Suprapubic skin (tissue), 4 donors: Measurements from ENCODE around the gene KLF16. TPM values are rescaled to one million over a fixed set of nuclear protein-coding genes. Genes with fewer than 3 reads are reported as not detected.
A peak's percentile ranks its signal among the peaks of the same experiment; 100 is the strongest.

ENCODE experiments used
- DNase-seq, 2 donors: peaks; one replicate each; pipeline ENCODE4 v3.0.0-alpha.2; 2019; ENCODE audit warnings: low spot score in 2 of 2
- H3K27ac ChIP-seq: fragments of 200-600 bp; sonication (generic); one replicate; pipeline ENCODE4 v1.5.1; 2019
- H3K27me3 ChIP-seq: fragments of 200-600 bp; sonication (generic); one replicate; pipeline ENCODE4 v1.5.1; 2019
- H3K36me3 ChIP-seq: fragments of 200-600 bp; sonication (generic); one replicate; pipeline ENCODE4 v1.5.1; 2019
- H3K4me1 ChIP-seq: fragments of 200-600 bp; sonication (generic); one replicate; pipeline ENCODE4 v1.5.1; 2019
- H3K4me3 ChIP-seq: fragments of 200-600 bp; sonication (generic); one replicate; pipeline ENCODE4 v1.5.1; 2019; ENCODE audit warnings: mild to moderate bottlenecking
- H3K9me3 ChIP-seq: fragments of 200-600 bp; sonication (generic); one replicate; pipeline ENCODE4 v1.5.1; 2019
- CTCF ChIP-seq, 2 donors: fragments of 200-600 bp in 1 of 2; fragments of 450-650 bp in 1 of 2; sonication (generic) in 1 of 2; IDR thresholded peaks; one replicate each; pipeline ENCODE4 v1.5.1; 2016 to 2019; ENCODE audit warnings: antibody characterized with exemption in 2 of 2, mild to moderate bottlenecking in 1 of 2, moderate library complexity in 1 of 2
- EP300 ChIP-seq: sonication (generic); formaldehyde crosslinking; IDR thresholded peaks from one replicate; pipeline ENCODE4 v1.6.1; 2017; ENCODE audit warnings: antibody characterized with exemption
- POLR2A ChIP-seq, 2 donors: fragments of 450-650 bp; IDR thresholded peaks; one replicate each; pipeline ENCODE4 v1.6.1; 2017; ENCODE audit warnings: antibody characterized with exemption in 2 of 2, mild to moderate bottlenecking in 2 of 2, moderate library complexity in 2 of 2
- POLR2AphosphoS5 ChIP-seq, 3 donors: sonication (generic); formaldehyde crosslinking; IDR thresholded peaks; one replicate each; pipeline ENCODE4 v1.6.1; 2017; ENCODE audit warnings: antibody characterized with exemption in 3 of 3
- WGBS: methylation state at CpG from one replicate; pipeline ENCODE4 v1.1.5; 2018; 5-methylcytosine and 5-hydroxymethylcytosine counted together
- total RNA-seq, 4 donors: library from RNA; depleted of rRNA; stranded (reverse); fragments of >200 nt; gene quantifications; one replicate each; pipeline ENCODE4 v1.1.0, GENCODE V29; 2016

The KLF16 gene
- total RNA-seq, 4 donors from 2014 or later = 12.1 to 30.8 (median 20.9) TPM

GRCh38 chr19:1909761-1910080 is 46.3 kb upstream of the KLF16 start:
- 54% methylated on average over 3 of the region's 10 CpGs for WGBS
- no peak for TF ChIP-seq CTCF (IDR thresholded peaks at IDR 0.05)
- no peak for TF ChIP-seq EP300
- H3K27me3 ChIP-seq = no peaks in the 10 kb centered on the region
- no peak for DNase-seq
- H3K36me3 ChIP-seq = peaks cover 19% of the 10 kb centered on the region
- H3K4me1 ChIP-seq = peaks cover 75% of the 10 kb centered on the region
- H3K9me3 ChIP-seq = no peaks in the 10 kb centered on the region
- no peak overlapping the region for H3K4me3 ChIP-seq
- peak overlapping the region; percentile 68 for H3K27ac ChIP-seq

DNA sequence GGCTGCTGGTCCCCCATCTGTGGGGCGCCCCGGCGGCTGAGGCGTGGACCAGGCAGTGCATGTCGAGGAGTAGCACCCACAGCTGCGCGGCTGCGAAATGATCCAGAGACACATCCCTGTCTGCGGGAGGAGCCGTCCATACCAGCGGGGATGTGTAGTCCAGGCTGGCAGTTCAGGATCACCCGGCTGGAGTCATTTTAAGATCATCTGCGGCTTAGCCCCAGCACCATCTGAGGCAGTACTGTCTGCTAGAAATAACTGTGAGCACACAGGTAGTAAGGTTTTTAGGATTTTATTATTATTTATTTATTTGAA is 44.9 kb upstream of the KLF16 start:
- H3K36me3 ChIP-seq = peaks cover 15% of the 10 kb centered on the region
- peaks cover 71% of the 10 kb centered on the region for H3K4me1 ChIP-seq
- no peak for DNase-seq
- WGBS = 68% methylated on average over 13 of the region's 13 CpGs
- TF ChIP-seq POLR2AphosphoS5 (IDR thresholded peaks at IDR 0.05) = no peak
- TF ChIP-seq EP300 = no peak
- TF ChIP-seq POLR2A (IDR thresholded peaks at IDR 0.05) = no peak
- TF ChIP-seq CTCF (IDR thresholded peaks at IDR 0.05) = no peak
- H3K27ac ChIP-seq = peak overlapping the region; percentile 90
- no peaks in the 10 kb centered on the region for H3K9me3 ChIP-seq
- H3K27me3 ChIP-seq = no peaks in the 10 kb centered on the region
- peak overlapping the region; percentile 36 for H3K4me3 ChIP-seq

GRCh38 chr19:1907563-1908363 is 44.4 kb upstream of the KLF16 start:
- peaks cover 65% of the 10 kb centered on the region for H3K4me1 ChIP-seq
- H3K4me3 ChIP-seq = peak overlapping the region; percentile 36
- no peaks in the 10 kb centered on the region for H3K27me3 ChIP-seq

DNA sequence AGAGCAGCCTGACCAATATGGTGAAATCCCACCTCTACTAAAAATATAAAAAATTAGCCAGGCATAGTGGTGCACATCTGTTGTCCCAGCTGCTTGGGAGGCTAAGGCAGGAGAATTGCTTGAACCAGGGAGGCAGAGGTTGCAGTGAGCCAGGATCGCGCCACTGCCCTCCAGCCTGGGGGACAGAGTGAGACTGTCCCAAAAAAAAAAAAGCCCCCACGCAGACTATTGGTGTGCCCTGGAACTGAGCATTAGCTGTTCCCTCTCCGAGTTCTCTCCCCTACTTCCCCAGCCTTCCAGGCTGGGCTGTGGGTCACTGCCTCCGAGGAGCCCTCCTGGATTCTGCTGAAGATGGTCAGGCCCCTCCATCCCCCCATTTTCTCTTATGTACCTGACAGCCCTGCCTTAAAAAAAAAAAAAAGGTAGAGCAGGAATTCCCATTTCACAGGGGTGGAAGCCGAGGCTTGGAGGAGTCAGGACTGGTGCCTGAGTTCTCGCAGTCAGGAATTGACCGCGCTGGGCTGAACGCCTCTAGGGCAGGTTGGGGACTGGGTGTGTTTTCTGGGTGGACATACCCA is 43.7 kb upstream of the KLF16 start:
- no peak for DNase-seq
- H3K4me1 ChIP-seq = peaks cover 58% of the 10 kb centered on the region
- H3K4me3 ChIP-seq = no peak overlapping the region
- 75% methylated on average over 10 of the region's 10 CpGs for WGBS
- H3K9me3 ChIP-seq = no peaks in the 10 kb centered on the region
- TF ChIP-seq EP300 (no peak), POLR2A (IDR thresholded peaks at IDR 0.05) (no peak)
- peaks cover 3% of the 10 kb centered on the region for H3K36me3 ChIP-seq
- peak overlapping the region; percentile 90 for H3K27ac ChIP-seq
- no peaks in the 10 kb centered on the region for H3K27me3 ChIP-seq

More at GRCh38 chr19:1907563-1908363, 44.4 kb upstream of the KLF16 start:
- Histone ChIP-seq H3K27ac (peak overlapping the region; percentile 90), H3K9me3 (no peaks in the 10 kb centered on the region), H3K36me3 (peaks cover 10% of the 10 kb centered on the region)
- no peak for TF ChIP-seq EP300
- DNase-seq = no peak
- 45% methylated on average over 22 of the region's 43 CpGs for WGBS

GRCh38 chr19:1905863-1906375 is 42.5 kb upstream of the KLF16 start:
- DNase-seq = no peak
- H3K4me3 ChIP-seq = peak overlapping the region; percentile 58
- no peaks in the 10 kb centered on the region for H3K27me3 ChIP-seq
- peak overlapping the region; percentile 90 for H3K27ac ChIP-seq
- WGBS = 52% methylated on average over 15 of the region's 15 CpGs
- TF ChIP-seq CTCF (IDR thresholded peaks at IDR 0.05) (no peak), POLR2A (IDR thresholded peaks at IDR 0.05) (no peak), EP300 (no peak), POLR2AphosphoS5 (IDR thresholded peaks at IDR 0.05) (no peak)
- no peaks in the 10 kb centered on the region for H3K36me3 ChIP-seq
- H3K9me3 ChIP-seq = no peaks in the 10 kb centered on the region
- peaks cover 54% of the 10 kb centered on the region for H3K4me1 ChIP-seq

DNA sequence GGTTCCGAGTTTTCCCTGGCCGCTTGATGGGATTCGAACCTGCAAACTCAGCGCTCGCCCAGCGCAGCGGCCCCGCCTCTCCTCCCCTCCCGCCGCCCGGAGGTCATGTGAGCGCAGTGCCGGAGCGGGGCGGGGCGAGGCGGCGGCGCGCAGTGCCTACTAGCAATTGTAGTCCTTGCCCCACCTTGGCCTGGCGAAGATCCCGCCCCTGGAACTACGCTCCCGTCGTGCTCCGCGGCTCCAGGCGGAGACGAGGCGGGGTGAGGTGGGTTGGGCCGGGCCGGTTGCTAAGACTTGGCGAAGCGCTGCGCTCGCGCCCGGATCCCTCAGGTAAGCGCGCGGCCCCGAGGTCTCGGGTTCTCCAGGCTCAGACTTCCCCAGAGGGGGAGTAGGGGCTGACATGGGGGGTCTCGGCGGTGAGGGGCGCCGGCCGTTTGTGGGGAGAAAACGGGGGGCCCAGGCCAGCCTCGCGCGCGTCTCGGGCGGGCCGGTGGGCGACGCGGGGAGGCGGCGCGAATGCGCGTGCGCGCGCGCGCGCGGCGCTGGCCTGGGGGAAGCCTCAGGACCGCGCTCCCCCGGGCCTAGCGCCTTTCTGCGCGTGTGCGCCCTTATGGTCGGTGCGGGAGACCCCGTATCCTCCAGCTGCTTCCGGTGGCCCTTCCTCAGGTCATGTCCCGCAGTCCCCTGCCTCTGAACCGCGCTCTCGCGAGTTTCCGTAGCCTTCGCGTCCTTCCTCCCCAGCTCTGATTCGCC is 41.9 kb upstream of the KLF16 start, which contains the start of the genes ADAT3 and SCAMP4:
Gene ADAT3 (plus strand): TSS at position 290 of the 753 bp plus-strand sequence. CDS start 6,649 bp downstream, outside the sequence.
Gene SCAMP4 (plus strand): TSS at position 290 of the 753 bp plus-strand sequence. CDS start 9,621 bp downstream, outside the sequence.
- Histone ChIP-seq H3K4me3 (peak within 1 kb of the TSS; percentile 58), H3K36me3 (no peaks in the 10 kb centered on the region), H3K9me3 (no peaks in the 10 kb centered on the region), H3K4me1 (peaks cover 54% of the 10 kb centered on the region), H3K27ac (peak within 1 kb of the TSS; percentile 90), H3K27me3 (no peaks in the 10 kb centered on the region)
- peak in 1 of 2 donors; percentile 66 for TF ChIP-seq POLR2A (IDR thresholded peaks at IDR 0.05)
- TF ChIP-seq CTCF (IDR thresholded peaks at IDR 0.05) = no peak
- TF ChIP-seq POLR2AphosphoS5 (IDR thresholded peaks at IDR 0.05) = peak in 2 of 3 donors; percentile 46 to 82
- WGBS = under 1% methylated on average over 22 of the region's 92 CpGs
- DNase-seq = peak; percentile 100
